ENCODE data around the gene ATP11B.

GRCh38 chr3:182941719-182942118, 148.4 kb downstream of the ATP11B start:
- no peak for TF ChIP-seq CTCF (conservative IDR thresholded peaks at IDR 0.05 in 1 of 2, IDR thresholded peaks at IDR 0.05 in 1 of 2; ENCODE audit: low read depth in 1 of 2, low read length in 2 of 2)
- TF ChIP-seq EZH2 (IDR thresholded peaks at IDR 0.05; ENCODE audit: low read length, missing control alignments), result no peak
